C4-2B (cell line): Measurements from ENCODE around the gene FRAS1.
"Not testable (repeated sequence)": the region's sequence is repeated elsewhere in the genome, so short reads cannot be mapped to it uniquely, and the experiment has no call there.

Experiments
- H3K27ac ChIP-seq: fragments of 450-650 bp; 2 replicates; pipeline ENCODE4 v1.5.1; 2017
- CTCF ChIP-seq: fragments of 450-650 bp; conservative IDR thresholded peaks from 2 replicates; pipeline ENCODE4 v1.5.1; 2017; ENCODE audit warnings: mild to moderate bottlenecking
- ZFX ChIP-seq: fragments of 450-650 bp; IDR thresholded peaks from 2 replicates; pipeline ENCODE4 v1.6.1; 2017

The FRAS1 gene

GRCh38 chr4:78092850-78093249 is 35.7 kb downstream of the FRAS1 start:
- TF ChIP-seq CTCF (no peak), ZFX (no peak)
- no peak overlapping the region for H3K27ac ChIP-seq

- no peak overlapping the region for H3K27ac ChIP-seq
- TF ChIP-seq CTCF (no peak), ZFX (no peak)
Observed at GRCh38 chr4:78095081-78095480, 38.0 kb downstream of the FRAS1 start.

DNA sequence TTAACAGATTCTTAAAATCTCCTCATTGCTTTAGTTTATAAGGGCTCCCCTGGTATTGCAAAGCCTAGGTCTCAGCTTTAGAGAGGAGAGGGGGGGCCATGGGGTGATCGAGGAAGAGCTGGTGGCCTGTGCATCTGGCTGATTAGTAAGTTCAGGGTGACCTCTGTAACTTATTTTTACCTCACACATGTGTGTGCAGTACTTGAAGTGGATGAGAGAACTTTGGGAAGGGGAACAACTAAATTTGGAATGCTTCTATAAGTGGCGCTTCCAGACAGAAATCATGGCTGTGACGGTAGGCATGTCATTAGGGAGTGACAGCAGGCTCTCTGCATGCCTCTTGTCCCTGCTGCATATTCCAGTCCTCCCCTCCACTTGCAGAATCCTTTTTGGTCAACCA is 41.9 kb downstream of the FRAS1 start:
- TF ChIP-seq CTCF = no peak
- no peak overlapping the region for H3K27ac ChIP-seq

- TF ChIP-seq CTCF = no peak
- TF ChIP-seq ZFX = no peak
- no peak overlapping the region for H3K27ac ChIP-seq
Observed at GRCh38 chr4:78100060-78100459, 42.9 kb downstream of the FRAS1 start.

- TF ChIP-seq CTCF = no peak
- no peak for TF ChIP-seq ZFX
Observed at GRCh38 chr4:78119698-78120097, 62.6 kb downstream of the FRAS1 start.

GRCh38 chr4:78120144-78120880 is 63.2 kb downstream of the FRAS1 start:
- H3K27ac ChIP-seq = no peak overlapping the region
- TF ChIP-seq ZFX (no peak), CTCF (no peak)

More at GRCh38 chr4:78119698-78120097, 62.6 kb downstream of the FRAS1 start:
- H3K27ac ChIP-seq = no peak overlapping the region

- TF ChIP-seq CTCF (no peak), ZFX (no peak)
- H3K27ac ChIP-seq = no peak overlapping the region
Observed at GRCh38 chr4:78121338-78121904, 64.3 kb downstream of the FRAS1 start.

DNA sequence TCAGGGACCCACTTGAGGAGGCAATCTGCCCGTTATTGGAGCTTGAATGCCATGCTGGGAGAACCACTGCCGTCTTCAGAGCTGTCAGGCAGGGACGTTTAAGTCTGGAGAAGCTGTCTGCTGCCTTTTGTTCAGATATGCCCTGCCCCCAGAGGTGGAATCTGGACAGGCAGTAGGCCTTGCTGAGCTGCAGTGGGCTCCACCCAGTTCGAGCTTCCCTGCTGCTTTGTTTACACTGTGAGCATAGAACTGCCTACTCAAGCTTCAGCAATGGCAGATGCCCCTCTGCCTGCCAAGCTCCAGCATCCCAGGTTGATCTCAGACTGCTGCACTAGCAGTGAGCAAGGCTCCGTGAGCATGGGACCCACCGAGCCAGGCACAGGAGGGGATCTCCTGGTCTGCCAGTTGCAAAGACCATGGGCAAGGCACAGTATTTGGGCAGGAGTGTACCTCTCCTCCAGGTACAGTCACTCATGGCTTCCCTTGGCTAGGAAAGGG is 68.8 kb downstream of the FRAS1 start:
- H3K27ac ChIP-seq = not testable (repeated sequence)
